Neural cell (in vitro differentiated cells): ENCODE data around the gene ASCC3. TPM values are rescaled to one million over a fixed set of nuclear protein-coding genes. Genes with fewer than 3 reads are reported as not detected.

Source experiments
- H2AFZ ChIP-seq: fragments of 200-600, 300-800 bp; sonication (generic), shearing (Covaris generic); 2 replicates; pipeline ENCODE4 v1.6.0; 2014; ENCODE audit warnings: low read depth, mild to moderate bottlenecking, antibody characterized with exemption, low read length, moderate library complexity
- H3F3A ChIP-seq: fragments of 200-600 bp; shearing (Covaris generic); 2 replicates; pipeline ENCODE4 v1.6.1; 2016; ENCODE audit warnings: mild to moderate bottlenecking, moderate library complexity, mixed read lengths, antibody characterized with exemption, low read length; ENCODE audit not compliant: insufficient read depth, poor library complexity, severe bottlenecking
- H3K27ac ChIP-seq: fragments of 200-600, 300-800 bp; sonication (generic), shearing (Covaris generic); 2 replicates; pipeline ENCODE4 v1.5.1; 2014; ENCODE audit warnings: mild to moderate bottlenecking, low read length, moderate library complexity
- H3K27me3 ChIP-seq: fragments of 300-800, 200-600 bp; sonication (generic), shearing (Covaris generic); 2 replicates; pipeline ENCODE4 v1.6.0; 2014; ENCODE audit warnings: mild to moderate bottlenecking, low read depth, low read length, moderate library complexity; ENCODE audit not compliant: insufficient read depth
- H3K36me3 ChIP-seq: fragments of 300-800, 200-600 bp; sonication (generic), shearing (Covaris generic); 2 replicates; pipeline ENCODE4 v1.5.1; 2014; ENCODE audit warnings: mild to moderate bottlenecking, antibody characterized with exemption, low read length, moderate library complexity; ENCODE audit not compliant: insufficient read depth
- H3K4me2 ChIP-seq: fragments of 300-800, 200-600 bp; sonication (generic), shearing (Covaris generic); 2 replicates; pipeline ENCODE4 v1.6.0; 2014; ENCODE audit warnings: mild to moderate bottlenecking, low read length
- H3K4me3 ChIP-seq: fragments of 300-800, 200-600 bp; sonication (generic), shearing (Covaris generic); 2 replicates; pipeline ENCODE4 v1.5.1; 2014; ENCODE audit warnings: mild to moderate bottlenecking, low read length, moderate library complexity
- H3K79me2 ChIP-seq: fragments of 200-600 bp; shearing (Covaris generic); replicated peaks from 2 replicates; pipeline ENCODE4 v1.6.0; 2014; ENCODE audit warnings: mild to moderate bottlenecking, low read length, moderate library complexity; ENCODE audit not compliant: insufficient read depth
- H3K9ac ChIP-seq: fragments of 300-800, 200-600 bp; sonication (generic), shearing (Covaris generic); 2 replicates; pipeline ENCODE4 v1.6.1; 2016; ENCODE audit warnings: mild to moderate bottlenecking, low read length, mixed read lengths
- H3K9me2 ChIP-seq: fragments of 200-600 bp; shearing (Covaris generic); 2 replicates; pipeline ENCODE4 v1.6.1; 2016; ENCODE audit warnings: mild to moderate bottlenecking, low read length, mixed read lengths; ENCODE audit not compliant: insufficient read depth
- H3K9me3 ChIP-seq: fragments of 200-600, 300-800 bp; sonication (generic), shearing (Covaris generic); 2 replicates; pipeline ENCODE4 v1.6.1; 2016; ENCODE audit warnings: mild to moderate bottlenecking, mixed run types, low read length, moderate library complexity, mixed read lengths
- H4K20me1 ChIP-seq: fragments of 200-600 bp; shearing (Covaris generic); 2 replicates; pipeline ENCODE4 v1.6.1; 2016; ENCODE audit warnings: mild to moderate bottlenecking, mixed run types; ENCODE audit not compliant: insufficient read depth
- EP300 ChIP-seq: fragments of 450-650 bp; conservative IDR thresholded peaks from 2 replicates; pipeline ENCODE4 v1.6.1; 2014; ENCODE audit warnings: antibody characterized with exemption, mild to moderate bottlenecking, moderate library complexity; ENCODE audit not compliant: poor library complexity, severe bottlenecking
- EZH2 ChIP-seq: fragments of 200-600, 300-800 bp; shearing (Covaris generic), sonication (generic); IDR thresholded peaks from 2 replicates; pipeline ENCODE4 v1.6.1; 2014; ENCODE audit warnings: antibody characterized with exemption, low read length, borderline replicate concordance, mild to moderate bottlenecking; ENCODE audit not compliant: insufficient read depth, poor library complexity, severe bottlenecking
- MXI1 ChIP-seq: fragments of 450-650 bp; conservative IDR thresholded peaks from 2 replicates; pipeline ENCODE4 v1.6.1; 2014; ENCODE audit warnings: antibody characterized with exemption, mild to moderate bottlenecking; ENCODE audit not compliant: poor library complexity, severe bottlenecking
- POLR2AphosphoS5 ChIP-seq: IDR thresholded peaks from 2 replicates; pipeline ENCODE4 v1.6.1; 2012
- RAD21 ChIP-seq: fragments of 450-650 bp; conservative IDR thresholded peaks from 2 replicates; pipeline ENCODE4 v1.6.1; 2014; ENCODE audit warnings: antibody characterized with exemption, mild to moderate bottlenecking, moderate library complexity
- SMC3 ChIP-seq: fragments of 450-650 bp; conservative IDR thresholded peaks from 2 replicates; pipeline ENCODE4 v1.6.1; 2014; ENCODE audit warnings: antibody characterized with exemption, mild to moderate bottlenecking, moderate library complexity; ENCODE audit not compliant: poor library complexity
- TAF1 ChIP-seq: IDR thresholded peaks from 2 replicates; pipeline ENCODE4 v1.6.1; 2012; ENCODE audit warnings: low read depth
- polyA plus RNA-seq: library from polyadenylated mRNA; depleted of rRNA; stranded (reverse); fragments of >200 nt; gene quantifications from 2 replicates; pipeline ENCODE4 v1.2.3, GENCODE V29; 2014
- TF ChIP-seq, protein P1 (sequence below): fragments of 450-650 bp; IDR thresholded peaks from 2 replicates; pipeline ENCODE4 v1.5.1; 2014; ENCODE audit warnings: antibody characterized with exemption, mild to moderate bottlenecking, moderate library complexity; ENCODE audit not compliant: poor library complexity, severe bottlenecking
- TF ChIP-seq, protein P2 (sequence below): IDR thresholded peaks from 2 replicates; pipeline ENCODE4 v1.6.1; 2012; ENCODE audit warnings: borderline replicate concordance

Gene ASCC3
- polyA plus RNA-seq, 1 donor from 2014 or later: 14.9 TPM

DNA sequence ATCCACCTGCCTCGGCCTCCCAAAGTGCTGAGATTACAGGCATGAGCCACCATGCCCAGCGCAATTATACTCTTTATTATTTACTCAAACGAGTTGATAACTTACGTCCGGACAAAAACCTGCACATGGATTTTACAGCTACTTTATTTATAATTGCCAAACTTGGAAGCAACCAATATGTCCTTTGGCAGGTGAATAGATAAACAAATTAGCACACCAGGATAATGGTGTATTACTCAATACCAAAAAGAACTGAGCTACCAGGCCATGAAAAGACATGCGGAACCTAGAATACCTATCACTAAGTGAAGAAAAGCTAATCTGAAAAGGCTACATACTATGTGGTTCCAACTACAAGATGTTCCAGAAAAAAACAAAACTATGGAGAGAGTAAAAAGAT, 168.1 kb downstream of the ASCC3 start:
- H2AFZ ChIP-seq: no peak overlapping the region

DNA sequence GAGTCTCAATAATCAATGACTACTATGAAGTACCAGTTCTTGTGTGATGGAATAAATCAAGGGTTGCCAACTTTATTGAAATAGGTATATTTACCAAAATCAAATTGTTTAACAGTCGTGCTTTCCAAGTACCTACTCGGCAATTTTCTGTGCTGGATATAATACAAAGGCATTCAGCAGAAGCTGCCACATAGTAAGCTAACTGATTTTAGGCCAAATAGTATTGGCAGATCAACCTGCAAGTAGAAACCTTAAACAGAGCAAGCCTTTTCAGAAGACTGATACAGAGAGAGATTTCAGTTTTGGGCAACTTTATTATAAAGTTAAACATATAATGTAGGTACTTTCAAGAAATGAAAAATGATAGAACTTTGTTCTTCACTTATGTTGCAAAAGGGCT, 174.6 kb downstream of the ASCC3 start:
- no peak overlapping the region for H3K27ac ChIP-seq
- no peaks in the 10 kb centered on the region for H3K79me2 ChIP-seq
- H3K9me2 ChIP-seq: no peaks in the 10 kb centered on the region
- H3K9ac ChIP-seq: no peak overlapping the region
- H3F3A ChIP-seq: no peaks in the 10 kb centered on the region
- H2AFZ ChIP-seq: no peak overlapping the region
- H3K9me3 ChIP-seq: no peaks in the 10 kb centered on the region
- no peaks in the 10 kb centered on the region for H4K20me1 ChIP-seq
- no peak overlapping the region for H3K4me2 ChIP-seq
- TF ChIP-seq EP300 (no peak), POLR2AphosphoS5 (no peak), MXI1 (no peak), SMC3 (no peak), TAF1 (no peak), EZH2 (no peak), RAD21 (no peak)
- TF ChIP-seq, protein P1, sequence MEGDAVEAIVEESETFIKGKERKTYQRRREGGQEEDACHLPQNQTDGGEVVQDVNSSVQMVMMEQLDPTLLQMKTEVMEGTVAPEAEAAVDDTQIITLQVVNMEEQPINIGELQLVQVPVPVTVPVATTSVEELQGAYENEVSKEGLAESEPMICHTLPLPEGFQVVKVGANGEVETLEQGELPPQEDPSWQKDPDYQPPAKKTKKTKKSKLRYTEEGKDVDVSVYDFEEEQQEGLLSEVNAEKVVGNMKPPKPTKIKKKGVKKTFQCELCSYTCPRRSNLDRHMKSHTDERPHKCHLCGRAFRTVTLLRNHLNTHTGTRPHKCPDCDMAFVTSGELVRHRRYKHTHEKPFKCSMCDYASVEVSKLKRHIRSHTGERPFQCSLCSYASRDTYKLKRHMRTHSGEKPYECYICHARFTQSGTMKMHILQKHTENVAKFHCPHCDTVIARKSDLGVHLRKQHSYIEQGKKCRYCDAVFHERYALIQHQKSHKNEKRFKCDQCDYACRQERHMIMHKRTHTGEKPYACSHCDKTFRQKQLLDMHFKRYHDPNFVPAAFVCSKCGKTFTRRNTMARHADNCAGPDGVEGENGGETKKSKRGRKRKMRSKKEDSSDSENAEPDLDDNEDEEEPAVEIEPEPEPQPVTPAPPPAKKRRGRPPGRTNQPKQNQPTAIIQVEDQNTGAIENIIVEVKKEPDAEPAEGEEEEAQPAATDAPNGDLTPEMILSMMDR: no peak
- TF ChIP-seq, protein P2, sequence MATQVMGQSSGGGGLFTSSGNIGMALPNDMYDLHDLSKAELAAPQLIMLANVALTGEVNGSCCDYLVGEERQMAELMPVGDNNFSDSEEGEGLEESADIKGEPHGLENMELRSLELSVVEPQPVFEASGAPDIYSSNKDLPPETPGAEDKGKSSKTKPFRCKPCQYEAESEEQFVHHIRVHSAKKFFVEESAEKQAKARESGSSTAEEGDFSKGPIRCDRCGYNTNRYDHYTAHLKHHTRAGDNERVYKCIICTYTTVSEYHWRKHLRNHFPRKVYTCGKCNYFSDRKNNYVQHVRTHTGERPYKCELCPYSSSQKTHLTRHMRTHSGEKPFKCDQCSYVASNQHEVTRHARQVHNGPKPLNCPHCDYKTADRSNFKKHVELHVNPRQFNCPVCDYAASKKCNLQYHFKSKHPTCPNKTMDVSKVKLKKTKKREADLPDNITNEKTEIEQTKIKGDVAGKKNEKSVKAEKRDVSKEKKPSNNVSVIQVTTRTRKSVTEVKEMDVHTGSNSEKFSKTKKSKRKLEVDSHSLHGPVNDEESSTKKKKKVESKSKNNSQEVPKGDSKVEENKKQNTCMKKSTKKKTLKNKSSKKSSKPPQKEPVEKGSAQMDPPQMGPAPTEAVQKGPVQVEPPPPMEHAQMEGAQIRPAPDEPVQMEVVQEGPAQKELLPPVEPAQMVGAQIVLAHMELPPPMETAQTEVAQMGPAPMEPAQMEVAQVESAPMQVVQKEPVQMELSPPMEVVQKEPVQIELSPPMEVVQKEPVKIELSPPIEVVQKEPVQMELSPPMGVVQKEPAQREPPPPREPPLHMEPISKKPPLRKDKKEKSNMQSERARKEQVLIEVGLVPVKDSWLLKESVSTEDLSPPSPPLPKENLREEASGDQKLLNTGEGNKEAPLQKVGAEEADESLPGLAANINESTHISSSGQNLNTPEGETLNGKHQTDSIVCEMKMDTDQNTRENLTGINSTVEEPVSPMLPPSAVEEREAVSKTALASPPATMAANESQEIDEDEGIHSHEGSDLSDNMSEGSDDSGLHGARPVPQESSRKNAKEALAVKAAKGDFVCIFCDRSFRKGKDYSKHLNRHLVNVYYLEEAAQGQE: no peak
- no peaks in the 10 kb centered on the region for H3K27me3 ChIP-seq
- H3K4me3 ChIP-seq: no peak overlapping the region
- H3K36me3 ChIP-seq: no peaks in the 10 kb centered on the region

More for the DNA sequence above, 168.1 kb downstream of the ASCC3 start:
- Histone ChIP-seq H4K20me1 (no peaks in the 10 kb centered on the region), H3K9me3 (no peaks in the 10 kb centered on the region), H3K9me2 (no peaks in the 10 kb centered on the region), H3F3A (no peaks in the 10 kb centered on the region), H3K79me2 (no peaks in the 10 kb centered on the region), H3K4me3 (no peak overlapping the region), H3K36me3 (no peaks in the 10 kb centered on the region), H3K9ac (no peak overlapping the region), H3K27ac (no peak overlapping the region), H3K4me2 (no peak overlapping the region), H3K27me3 (no peaks in the 10 kb centered on the region)
- TF ChIP-seq MXI1: no peak
- TF ChIP-seq EZH2: no peak
- TF ChIP-seq POLR2AphosphoS5: no peak
- TF ChIP-seq, protein P2: no peak
- TF ChIP-seq TAF1: no peak
- no peak for TF ChIP-seq EP300
- TF ChIP-seq SMC3: no peak
- TF ChIP-seq, protein P1: no peak
- no peak for TF ChIP-seq RAD21
